HG03442 (cell line): Measurements from ENCODE around the gene ATF1.
"Not testable (repeated sequence)": the region's sequence is repeated elsewhere in the genome, so short reads cannot be mapped to it uniquely, and the experiment has no call there.

ENCODE experiments used
- ATAC-seq: cut with Tn5 transposase; IDR thresholded peaks from one replicate; pipeline ENCODE4 v1.9.1; 2021; ENCODE audit warnings: mild to moderate bottlenecking, moderate library complexity; ENCODE audit not compliant: unreplicated experiment

The ATF1 gene

DNA sequence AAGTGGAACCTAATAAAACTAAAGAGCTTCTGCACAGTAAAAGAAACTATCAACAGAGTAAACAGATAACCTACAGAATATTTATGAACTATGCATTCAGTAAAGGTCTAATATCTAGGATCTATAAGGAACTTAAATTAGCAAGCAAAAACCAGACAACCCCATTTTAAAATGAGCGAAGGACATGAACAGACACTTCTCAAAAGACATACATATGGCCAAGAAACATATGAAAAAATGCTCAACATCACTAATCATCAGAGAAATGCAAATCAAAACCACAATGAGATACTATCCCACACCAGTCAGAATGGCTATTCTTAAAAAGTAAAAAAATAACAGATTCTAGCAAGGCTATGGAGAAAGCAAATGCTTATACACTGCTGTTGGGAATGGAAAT, 91.3 kb downstream of the ATF1 start:
- ATAC-seq: not testable (repeated sequence)

DNA sequence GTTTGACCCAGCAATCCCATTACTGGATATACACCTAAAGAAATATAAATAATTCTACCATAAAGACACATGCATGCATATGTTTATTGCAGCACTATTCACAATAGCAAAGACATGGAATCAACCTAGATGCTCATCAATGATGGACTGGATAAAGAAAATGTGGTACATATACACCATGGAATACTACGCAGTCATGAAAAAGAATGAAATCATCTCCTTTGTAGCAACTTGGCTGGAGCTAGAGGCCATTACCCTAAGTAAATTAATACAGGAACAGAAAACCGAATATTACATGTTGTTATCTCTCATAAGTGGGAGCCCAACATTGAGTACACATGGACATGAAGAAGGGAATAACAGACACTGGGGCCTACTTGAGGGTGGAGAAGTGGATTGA, 91.8 kb downstream of the ATF1 start:
- ATAC-seq: not testable (repeated sequence)

GRCh38 chr12:50859621-50860310, 95.9 kb downstream of the ATF1 start:
- ATAC-seq: no peak

DNA sequence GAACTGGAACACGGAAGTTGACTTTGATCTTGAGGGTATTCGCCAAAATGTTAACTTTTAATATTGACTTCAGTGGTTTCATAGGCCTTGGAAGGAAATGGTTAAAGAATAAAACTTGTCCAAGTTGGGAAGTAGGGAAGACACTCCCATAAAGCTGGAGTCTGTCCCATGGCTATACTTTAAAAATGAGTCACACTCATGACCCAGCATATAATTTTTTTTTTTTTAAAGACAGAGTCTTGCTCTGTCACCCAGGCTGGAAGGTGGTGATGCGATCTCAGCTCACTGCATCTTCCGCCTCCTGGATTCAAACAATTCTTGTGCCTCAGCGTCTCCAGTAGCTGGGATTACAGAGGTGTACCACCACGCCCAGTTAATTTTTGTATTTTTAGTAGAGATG, 98.4 kb downstream of the ATF1 start:
- no peak for ATAC-seq

DNA sequence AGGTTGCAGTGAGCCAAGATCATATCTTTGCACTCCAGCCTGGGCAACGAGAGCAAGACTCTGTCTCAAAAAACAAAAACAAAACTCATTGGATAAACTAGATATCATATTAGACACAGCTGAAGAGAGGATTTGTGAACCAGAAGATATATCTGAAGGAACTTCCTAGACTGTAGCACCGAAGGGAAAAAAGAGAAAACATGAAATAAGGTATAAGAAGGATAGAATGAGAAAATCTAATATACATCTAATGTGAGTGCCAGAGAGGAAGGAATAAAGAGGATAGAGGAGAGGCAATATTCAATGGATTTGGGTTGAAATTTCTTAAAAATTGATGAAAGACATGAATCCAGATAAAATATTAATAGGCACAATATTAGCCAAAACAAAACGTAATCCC, 101.4 kb downstream of the ATF1 start:
- ATAC-seq: no peak

DNA sequence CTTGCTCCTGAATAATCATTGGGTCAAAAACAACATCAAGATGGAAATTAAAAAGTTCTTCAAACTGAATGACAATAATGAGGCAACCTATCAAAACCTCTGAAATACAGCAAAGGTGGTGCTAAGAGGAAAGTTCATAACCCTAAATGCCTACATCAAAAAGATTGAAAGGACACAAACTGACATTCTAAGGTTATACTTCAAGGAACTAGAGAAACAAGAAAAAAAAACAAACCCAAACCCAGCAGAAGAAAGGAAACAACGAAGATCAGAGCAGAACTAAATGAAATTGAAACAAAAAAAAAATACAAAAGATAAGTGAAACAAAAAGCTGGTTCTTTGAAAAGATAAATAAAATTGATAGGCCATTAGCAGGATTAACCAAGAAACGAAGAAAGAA, 105.0 kb downstream of the ATF1 start:
- not testable (repeated sequence) for ATAC-seq
